Measurements from ENCODE around the gene FAM240A.

FAM240A gene

DNA sequence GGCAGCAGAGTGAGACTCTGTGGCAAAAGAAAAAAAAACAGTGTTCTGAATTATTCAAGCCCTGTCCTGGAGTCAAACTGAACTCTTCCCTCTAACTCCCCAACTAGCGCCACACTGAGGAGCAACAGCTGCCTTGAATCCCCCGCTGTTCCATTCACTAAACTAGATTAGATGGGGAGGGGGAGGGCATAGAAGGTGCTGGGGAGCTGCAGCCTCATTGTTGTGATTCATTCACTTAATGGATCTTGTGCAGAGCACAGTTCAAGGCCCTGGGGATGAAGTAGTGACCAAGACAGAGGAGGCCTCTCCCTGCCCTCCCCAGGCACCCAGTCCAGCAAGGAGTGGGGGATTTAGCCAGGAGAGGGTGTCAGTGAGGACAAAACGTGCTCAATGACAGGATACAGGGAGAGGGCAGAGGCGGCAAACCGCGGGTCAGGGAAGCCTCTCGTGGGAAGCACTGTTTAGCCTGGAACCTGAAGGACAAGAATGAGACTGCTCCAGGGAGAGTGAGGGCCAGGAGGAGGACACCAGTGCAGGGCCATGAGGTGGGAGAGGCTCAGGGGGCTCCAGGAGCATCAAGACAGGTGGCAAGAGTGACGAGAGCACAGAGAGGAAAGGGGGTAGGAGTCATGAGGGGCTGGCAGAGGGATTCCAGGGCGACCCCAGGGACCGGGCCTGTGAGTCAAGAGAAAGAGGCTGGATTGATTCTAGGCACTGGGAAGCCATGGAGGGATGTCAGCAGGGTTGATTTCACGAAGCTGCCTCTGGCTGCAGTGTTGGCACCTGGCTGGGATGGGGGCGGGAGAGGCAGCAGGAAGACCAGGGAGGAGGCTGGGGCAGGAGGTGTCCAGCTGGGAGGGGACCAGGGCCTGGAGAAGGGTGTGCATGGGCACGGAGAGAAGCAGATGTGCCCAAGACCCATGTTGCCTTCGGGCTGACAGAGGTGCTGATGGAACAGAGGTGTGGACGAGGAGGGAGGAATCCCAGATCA is 49.7 kb downstream of the FAM240A start:
- no peak for DNase-seq (ENCODE audit: low read depth in 4 of 4, low spot score in 1 of 4)

DNA sequence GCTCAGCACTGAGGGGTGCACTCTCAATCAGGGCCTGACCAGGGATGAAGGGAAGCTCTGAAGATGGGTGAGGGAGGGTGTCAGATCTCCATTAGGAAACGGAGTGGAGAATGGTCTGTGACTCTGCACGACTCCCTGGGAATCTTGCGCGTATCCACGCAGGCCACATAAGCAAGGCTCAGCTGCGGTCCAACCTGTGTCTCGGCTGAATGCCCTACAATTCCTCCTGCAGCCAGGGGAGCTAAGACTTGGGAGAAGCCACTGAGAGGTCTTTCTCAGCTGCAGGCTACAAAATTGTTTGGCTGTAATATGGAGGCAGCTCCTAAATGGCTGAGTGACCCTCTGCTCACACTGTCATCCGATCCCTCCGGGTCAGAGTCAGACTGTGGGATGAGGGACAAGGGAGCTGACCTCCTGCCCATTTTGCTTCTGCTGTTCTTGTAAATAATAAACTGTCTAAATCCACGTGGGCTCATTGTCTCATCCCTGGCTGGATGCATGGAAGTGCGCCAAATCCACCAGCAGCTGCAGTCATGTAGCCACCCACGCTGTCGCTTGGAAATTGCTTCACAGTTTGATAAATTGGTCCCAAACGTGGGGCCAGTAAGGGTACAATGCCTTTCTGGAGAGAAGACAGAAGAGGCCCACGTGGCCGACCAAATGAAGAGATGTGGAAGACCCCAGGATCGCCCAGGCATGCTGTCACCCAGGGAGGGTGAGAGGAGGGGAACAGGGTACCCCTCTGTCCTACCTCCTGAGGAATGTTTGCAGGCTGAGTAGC is 50.6 kb downstream of the FAM240A start:
- no peak for DNase-seq (ENCODE audit: low read depth in 4 of 4, low spot score in 1 of 4)

DNA sequence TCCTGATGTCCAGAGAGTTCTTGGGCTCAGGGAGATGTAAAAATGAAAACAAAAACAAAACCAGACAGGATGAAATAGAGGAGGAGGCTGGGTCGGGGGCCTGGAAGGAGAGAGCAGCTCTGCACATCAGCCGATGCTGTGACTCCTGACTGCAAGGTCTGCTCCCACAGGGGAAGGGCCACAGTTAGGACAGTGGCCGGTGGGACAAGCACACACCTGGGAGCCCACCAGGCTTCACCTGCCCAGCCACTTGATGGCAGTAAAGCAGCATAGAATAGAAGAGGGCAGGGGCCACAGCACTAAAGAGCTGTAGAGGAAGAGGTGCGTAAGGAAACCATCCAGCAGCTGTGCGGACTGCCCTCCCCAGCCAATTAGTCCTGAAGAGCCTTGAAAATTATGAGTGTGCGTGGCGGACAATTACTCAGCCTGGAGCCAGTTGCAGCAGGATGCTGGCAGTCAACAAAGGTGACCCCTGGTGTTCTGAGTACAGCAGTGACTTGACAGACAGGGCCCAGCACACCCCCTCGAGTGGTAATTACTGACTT is 51.3 kb downstream of the FAM240A start:
- no peak for DNase-seq (ENCODE audit: low read depth in 4 of 4, low spot score in 1 of 4)

DNA sequence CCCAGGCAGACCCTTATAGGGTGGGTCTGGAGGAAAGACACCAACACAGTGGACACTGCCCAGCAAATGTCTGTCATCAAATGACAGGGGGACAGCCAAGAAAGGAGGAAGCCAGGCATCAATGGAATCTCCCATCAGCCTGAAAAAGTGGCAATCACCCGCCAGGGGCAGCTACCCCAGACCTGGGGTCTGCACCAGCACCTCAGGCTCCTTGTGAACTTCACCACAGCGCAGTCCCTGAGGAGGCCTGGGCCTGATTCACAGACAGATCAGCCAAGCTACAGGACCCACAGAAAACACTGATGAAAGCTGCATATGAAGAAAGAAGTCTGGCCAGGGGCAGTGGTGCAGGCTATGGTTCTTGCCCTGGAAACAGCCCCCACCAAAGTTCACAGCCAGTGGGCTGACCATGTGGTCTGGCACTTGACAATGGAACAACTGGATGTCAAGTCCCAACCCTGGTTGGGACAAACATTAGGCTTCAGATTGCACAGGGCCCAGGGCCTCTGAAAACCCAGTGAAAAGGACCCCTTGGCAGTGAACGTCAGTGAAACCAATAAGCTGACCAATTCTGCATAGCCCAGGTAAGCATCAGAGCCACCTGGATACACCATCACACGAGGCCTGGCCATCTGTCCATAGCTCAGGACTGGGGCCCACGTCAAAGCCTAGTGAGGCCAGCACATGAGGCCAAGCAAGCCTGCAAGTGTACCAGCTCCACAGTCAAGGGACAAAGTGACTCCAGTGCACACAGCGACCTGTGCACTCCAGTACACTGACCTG is 52.1 kb downstream of the FAM240A start:
- no peak for DNase-seq (ENCODE audit: low read depth in 4 of 4, low spot score in 1 of 4)

DNA sequence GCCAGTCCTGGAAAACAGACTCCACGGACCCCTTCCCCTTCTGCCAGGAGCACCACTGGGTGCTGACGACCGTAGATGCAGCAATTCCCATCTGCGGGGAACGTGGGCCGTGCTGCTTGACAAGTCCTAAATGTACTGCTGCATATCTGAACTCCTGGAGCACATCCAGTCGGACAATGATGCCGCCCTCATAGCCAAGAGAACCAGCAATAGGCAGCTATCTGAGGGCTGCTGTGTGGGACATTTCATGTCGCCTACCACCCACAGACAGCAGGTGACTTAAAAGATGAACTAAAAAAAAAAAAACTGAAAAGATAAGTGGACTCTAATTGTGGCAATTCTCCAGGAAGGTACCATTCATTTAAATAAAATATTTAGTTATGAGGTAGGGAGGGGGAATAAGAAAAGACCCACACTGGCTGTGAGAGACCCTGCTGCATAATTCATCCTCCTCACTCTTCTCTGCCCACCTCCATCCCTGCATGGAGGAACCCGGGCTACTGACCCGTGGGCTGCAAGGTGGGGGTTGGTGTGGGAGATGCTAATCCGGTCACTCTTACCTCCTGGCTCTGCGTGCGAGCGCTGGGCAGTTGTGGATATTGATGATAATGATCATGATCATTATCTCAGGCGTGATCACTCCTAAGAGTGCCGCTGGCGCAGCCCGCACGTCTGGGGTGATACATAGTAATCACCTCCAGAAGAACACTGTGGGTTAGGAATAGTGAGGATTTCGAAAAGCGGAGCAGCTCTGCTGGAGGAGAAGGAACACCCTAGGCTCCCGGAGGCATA is 52.8 kb downstream of the FAM240A start:
- no peak for DNase-seq (ENCODE audit: low read depth in 4 of 4, low spot score in 1 of 4)

DNA sequence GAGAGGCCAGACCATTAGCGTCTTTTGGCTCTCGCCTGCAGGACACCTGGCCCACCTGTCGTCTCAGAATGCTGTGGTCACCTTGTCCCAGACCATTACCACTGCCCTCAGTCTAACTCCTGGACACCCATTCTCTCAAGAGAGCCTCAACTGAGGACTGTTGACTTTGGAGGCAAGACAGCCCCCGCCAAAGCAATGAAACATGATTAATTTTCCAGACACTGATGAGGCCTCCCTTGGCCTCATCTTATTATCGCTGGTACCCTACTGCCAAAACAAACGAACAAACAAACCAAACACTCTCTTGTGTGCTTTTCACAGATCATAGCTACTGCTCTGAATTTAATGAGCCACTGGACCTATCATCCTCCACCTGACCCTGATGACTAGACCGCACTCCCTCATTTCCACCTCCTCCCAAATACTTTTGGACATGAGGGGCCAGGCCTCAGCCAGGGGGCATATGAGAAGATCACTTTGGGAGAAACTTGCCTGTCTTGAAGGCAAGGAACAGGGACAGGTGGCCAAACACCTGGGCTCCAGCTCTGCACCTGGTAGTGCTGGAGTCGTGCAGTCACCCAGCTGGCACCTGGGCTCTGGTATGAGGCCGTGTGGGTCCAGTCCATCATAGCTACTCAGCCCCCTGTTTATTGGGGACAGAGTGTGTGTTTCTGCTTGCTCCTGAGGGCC is 53.6 kb downstream of the FAM240A start:
- no peak for DNase-seq (ENCODE audit: low read depth in 4 of 4, low spot score in 1 of 4)

DNA sequence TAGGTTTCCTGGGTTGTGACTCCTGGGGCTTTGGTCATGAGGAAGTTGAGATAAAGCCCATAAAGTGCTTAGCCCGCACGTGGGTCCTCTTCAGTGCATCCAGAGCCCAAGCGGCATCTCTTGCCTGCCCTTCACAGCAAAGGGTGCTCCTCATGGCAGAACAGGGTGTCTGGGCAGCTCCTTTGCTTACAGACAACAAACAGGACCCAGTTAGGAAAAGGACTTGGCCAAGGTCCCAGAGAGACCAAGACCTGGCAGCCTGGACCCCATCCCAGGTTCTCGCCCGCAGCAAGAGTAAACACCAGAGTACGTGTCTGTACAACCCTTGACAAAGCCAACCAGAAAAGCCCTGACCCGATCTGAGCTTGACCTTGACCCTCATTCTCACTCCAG is 54.1 kb downstream of the FAM240A start:
- DNase-seq (ENCODE audit: low read depth in 4 of 4, low spot score in 1 of 4) = no peak

DNA sequence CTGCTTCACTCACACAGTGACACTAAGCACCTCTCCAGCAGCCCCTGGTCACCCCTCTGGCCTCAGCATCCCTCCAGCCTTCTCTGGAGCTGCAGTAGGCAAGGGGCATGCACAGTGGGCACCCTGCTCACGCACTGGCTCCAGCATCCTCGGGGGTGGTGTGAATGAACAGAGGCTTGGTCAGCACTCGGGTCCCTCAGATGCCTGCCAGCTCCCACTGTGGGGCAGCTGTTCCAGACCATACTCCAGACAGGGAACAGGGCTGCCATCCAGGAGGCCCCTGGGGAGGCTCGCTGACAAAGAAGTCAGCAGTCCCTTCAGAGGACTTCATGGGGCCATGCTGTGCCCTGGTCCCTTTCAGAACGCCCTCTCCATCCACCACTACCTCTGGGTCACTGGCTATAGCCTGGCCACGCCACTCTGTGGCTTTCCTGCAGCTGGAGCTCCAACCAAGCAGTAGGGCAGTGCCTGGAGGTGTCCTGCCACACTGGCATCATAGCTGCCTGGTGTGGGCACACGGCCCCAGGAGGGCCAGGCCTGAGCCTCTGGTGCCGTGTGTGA is 54.8 kb downstream of the FAM240A start:
- no peak for DNase-seq (ENCODE audit: low read depth in 4 of 4, low spot score in 1 of 4)

DNA sequence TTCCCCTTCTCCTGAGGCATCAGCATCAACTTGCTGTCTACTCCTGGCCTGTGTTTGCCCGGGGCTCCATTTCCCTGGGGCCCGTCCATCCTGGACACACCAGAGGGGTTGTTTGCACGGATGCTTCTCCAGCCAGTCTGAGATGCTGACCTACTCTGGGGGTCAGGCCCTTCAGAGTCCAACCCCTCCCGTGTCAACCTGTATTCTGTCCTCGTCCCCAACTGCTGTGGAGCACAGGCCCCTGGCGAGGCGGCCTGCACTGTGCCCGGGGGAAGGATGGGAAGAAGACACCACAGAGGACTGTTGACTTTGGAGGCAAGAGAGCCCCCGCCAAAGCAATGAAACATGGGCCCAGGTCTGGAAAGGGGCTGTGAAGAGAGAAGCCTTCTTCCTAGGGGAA is 55.3 kb downstream of the FAM240A start:
- DNase-seq (ENCODE audit: low read depth in 4 of 4, low spot score in 1 of 4) = no peak

DNA sequence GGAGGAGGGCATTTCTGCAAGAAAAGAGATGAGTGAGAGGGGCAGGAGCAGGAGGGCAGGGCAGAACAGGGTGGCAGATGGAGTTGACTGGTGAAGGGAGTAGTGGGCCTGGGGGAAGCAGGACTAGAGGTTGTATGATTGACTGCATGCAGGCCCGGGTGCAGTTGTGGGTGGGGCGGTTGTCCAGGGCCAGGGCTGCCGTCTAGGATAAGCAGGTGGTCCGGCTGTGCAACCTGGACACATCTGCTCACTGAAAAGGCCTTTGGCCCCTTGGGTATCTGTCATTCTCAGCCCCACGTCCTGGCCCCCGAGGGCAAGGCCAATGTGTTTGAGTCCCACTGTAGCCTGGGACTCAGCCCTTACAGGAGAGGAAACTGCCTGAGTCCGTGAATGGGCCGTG is 55.8 kb downstream of the FAM240A start:
- no peak for DNase-seq (ENCODE audit: low read depth in 4 of 4, low spot score in 1 of 4)

DNA sequence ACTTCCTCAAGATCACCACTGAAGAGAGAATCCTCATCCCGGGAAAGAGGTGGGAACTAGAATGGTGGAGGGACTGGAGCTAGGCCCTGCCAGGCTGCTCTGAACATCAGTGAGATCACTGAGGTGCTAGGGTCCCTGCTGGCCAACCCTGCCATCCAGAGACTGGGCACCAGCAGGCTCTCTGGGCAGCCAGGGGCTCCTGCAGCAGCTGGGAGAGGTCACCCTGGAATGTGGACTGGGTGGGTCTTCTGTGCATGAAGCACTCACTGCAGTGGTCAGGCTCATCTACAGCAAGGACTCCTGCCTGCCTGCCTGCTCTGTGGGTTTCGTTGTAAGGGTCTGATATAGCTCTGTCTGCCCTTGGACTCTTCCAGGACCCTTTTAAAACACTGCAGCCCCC is 56.3 kb downstream of the FAM240A start:
- DNase-seq (ENCODE audit: low read depth in 4 of 4, low spot score in 1 of 4) = no peak

DNA sequence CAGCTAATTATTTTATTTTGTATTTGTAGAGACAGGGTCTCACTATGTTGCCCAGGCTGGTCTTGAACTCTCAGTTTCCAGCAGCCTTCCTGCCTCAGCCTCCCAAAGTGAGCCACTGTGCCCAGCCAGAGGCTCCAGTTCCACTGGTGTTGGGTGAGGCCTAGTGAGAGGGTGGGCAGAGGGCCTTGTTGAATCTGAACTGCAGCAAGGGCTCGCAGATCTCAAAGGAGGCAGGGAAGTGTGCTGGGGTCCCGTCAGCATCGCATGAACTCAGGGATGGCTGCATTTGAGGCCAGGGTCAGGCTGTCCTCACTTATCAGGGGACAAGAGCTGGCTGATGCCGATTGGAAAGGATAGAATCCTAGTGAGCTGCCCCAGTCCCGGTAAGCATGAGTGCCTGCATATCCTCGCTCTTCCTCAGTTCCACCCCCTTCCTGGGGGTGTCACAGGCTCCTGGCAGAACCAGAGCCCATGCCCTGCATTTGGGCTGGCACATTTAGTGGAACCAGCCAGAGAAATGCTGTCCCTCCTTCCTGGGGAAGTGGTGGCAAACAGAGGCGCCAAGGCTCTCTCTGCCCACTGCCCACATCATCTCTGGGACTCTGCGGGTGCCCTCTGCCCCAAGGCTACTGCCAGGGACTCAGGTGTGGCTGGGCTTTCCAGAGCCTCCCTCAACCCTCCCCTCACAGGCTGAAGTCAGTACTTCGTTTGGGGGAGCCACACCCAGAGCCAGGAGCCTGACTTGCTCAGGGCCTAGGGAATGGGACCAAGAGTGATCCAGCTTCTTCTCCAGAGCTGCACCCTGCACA is 57.1 kb downstream of the FAM240A start:
- no peak for DNase-seq (ENCODE audit: low read depth in 4 of 4, low spot score in 1 of 4)

DNA sequence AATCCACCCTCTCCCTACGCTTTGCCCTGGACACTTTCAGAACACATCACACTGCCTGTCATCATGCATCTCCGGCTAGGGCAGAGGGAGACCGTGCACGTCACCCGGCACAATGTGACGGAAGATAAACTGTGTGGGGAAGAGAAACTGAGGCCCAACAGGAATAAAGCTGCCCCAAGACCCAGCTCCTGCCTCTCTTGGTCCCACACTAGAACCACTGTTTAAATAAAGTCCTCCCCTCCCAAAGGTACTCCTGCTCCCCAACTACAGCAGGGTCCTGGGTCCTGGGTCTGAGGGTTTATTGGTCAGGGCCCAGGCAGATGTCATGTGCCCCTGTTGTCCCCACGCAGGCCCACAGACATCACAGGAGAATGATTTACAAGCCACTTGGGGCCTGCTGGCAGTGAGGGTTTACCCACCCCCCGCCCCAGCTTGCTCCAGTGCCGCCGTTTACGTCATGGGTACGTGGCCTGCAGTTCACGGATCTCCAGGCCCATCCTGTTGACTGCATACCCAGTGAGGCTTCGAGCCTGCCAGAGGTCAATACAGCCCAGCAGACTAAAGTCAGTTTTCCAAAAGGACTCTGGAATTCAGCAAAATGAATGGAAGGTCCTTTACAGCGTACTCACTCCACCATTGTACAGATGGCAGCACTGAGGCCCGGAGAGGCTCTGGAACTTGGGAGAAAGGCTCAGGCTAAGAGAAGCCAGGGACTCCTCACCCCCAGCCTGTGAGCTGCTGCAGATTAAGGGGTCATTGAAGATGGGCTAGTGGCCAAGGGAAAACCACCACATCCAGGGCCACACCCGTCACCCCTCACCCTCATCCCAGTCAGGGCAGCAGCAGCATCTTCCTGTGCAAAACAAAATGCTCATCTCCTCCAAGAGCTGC is 57.9 kb downstream of the FAM240A start:
- DNase-seq (ENCODE audit: low read depth in 4 of 4, low spot score in 1 of 4) = no peak

DNA sequence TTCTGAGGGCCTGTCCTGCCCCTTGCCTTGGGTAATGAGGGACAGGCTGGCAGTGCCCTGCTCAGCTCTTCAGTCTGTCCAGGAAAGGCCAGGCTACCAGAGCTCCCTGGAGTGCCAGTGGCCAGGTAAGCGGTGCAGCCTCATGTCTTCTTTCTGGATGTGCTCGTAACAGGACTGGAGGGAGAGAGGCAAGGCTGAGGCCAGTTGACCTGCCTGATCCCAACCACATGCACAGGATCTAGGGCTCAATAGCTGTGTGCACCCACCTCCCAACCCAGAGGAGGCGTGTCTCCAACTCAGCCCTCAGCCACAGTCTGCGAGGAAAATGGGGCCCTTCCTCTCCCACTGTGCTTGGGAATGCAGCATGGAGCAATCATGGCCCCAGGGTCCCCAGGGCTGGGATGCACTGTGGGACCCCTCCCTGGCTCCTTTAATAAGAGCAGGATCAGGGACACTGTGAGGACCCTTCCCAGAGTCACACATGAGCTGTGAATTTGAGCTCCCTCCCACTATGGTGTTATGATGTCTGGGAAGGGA is 58.6 kb downstream of the FAM240A start:
- no peak for DNase-seq (ENCODE audit: low read depth in 4 of 4, low spot score in 1 of 4)

DNA sequence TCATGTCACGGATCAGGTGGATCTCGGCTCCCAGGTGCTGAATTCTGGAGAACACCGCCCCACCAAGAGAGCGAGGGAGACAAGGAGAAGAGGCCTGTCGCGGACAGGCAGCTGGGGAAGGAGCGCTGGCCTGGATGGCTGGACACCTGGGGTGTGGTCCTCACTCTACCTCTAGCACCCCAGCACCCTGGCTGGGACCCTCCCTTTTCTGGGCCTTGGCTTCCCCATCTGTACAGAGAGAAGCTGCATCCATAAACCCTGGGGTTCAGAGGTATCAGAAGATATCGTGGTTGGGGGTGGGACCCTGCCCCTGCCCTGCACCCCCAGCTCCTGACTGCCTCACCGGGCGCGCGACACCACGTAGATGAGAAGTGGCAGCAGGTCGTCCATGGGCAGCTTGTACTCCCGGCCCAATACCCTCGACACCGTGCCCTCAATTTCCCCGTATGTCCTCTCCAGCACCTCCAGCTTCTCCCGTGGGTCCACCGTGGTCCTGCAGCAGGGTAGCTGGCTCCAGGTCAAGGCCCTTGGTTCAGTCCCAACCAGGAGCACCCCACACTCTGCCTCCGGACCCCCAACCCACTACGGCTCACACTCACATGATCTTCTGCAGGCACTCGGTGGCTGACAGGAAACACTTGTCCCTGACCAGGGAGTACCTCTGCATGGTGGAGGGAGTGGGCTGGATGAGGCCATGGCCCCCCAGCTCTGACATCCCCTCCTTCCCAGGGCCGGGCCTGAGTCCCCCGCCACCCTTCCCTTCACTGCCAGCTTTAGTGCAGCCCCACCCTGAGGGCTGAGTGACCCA is 59.4 kb downstream of the FAM240A start:
- DNase-seq (ENCODE audit: low read depth in 4 of 4, low spot score in 1 of 4) = no peak

DNA sequence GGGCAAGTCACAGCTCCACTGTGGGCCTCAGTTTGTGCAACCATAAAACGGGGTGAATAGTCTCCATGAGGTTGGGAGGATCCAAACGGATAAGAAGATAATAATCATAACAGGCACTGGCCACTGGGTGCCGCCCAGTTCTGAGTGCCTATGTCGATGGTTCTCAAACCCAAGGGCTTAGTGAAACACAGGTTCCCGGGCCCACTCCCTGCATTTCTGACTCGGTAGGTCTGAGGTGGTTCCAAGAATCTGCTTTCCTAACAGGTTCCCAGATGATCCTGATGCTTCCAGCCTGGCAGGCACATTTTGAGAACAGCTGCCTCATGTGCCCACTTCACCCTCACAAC is 60.0 kb downstream of the FAM240A start:
- no peak for DNase-seq (ENCODE audit: low read depth in 4 of 4, low spot score in 1 of 4)

Measured in stimulated activated CD4-positive, alpha-beta T cell treated with anti-CD3 and anti-CD28 coated beads, Interleukin-1b, Interleukin-23, amount 100 ng/mL, for 24 hours (primary cell).